Ovary (tissue), 3 donors: ENCODE data around the gene HSD3B2.

Source experiments
- POLR2A ChIP-seq: fragments of 450-650 bp; IDR thresholded peaks from one replicate; pipeline ENCODE4 v1.6.1; 2017; ENCODE audit warnings: antibody characterized with exemption, mild to moderate bottlenecking, moderate library complexity
- TF ChIP-seq, protein P1 (sequence below), 3 donors: fragments of 450-650 bp in 2 of 3; fragments of 200-600 bp in 1 of 3; IDR thresholded peaks; one replicate each; pipeline versions ENCODE4 v1.5.1 to v1.8.0; 2016 to 2022; ENCODE audit warnings: antibody characterized with exemption in 3 of 3, mild to moderate bottlenecking in 1 of 3
- donor health status: DM: no; HTN: no; CAD: no.

DNA sequence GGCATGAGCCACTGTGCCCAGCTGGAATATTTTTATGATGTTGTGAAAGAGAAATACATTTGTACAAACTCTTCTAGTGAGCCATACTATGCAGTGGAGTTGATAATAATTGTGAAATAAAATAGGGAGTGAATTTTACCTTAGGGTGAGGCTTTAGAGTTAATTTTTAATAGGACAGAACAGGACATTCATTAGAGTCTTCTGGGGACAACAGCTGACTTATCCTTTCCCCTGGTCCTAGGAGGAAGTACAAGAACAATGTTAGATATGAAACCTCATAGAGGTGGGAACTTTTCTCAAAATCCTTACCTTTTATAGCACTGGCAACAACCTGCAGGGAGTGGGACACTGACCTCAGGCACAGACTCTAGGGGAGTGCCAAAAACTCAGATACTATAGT lies 24.4 kb upstream of the HSD3B2 start:
- TF ChIP-seq, protein P1, sequence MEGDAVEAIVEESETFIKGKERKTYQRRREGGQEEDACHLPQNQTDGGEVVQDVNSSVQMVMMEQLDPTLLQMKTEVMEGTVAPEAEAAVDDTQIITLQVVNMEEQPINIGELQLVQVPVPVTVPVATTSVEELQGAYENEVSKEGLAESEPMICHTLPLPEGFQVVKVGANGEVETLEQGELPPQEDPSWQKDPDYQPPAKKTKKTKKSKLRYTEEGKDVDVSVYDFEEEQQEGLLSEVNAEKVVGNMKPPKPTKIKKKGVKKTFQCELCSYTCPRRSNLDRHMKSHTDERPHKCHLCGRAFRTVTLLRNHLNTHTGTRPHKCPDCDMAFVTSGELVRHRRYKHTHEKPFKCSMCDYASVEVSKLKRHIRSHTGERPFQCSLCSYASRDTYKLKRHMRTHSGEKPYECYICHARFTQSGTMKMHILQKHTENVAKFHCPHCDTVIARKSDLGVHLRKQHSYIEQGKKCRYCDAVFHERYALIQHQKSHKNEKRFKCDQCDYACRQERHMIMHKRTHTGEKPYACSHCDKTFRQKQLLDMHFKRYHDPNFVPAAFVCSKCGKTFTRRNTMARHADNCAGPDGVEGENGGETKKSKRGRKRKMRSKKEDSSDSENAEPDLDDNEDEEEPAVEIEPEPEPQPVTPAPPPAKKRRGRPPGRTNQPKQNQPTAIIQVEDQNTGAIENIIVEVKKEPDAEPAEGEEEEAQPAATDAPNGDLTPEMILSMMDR (IDR thresholded peaks at IDR 0.05) = no peak
- TF ChIP-seq POLR2A = no peak
